ENCODE results near the gene ACSS1.

The ACSS1 gene

GRCh38 chr20:25058847-25059810 lies 1.2 kb upstream of the ACSS1 start:
- no peak for DNase-seq

GRCh38 chr20:25057234-25058050 lies 497 bp downstream of the ACSS1 start:
- DNase-seq, result peak; percentile 75

- no peak for DNase-seq
Measured at GRCh38 chr20:25056690-25057233, 1.2 kb downstream of the ACSS1 start.

- DNase-seq, result no peak
Measured at GRCh38 chr20:25055711-25056495, 2.0 kb downstream of the ACSS1 start.

- no peak for DNase-seq
Measured at GRCh38 chr20:25054995-25055629, 2.8 kb downstream of the ACSS1 start.

- no peak for DNase-seq
Measured at GRCh38 chr20:25054096-25054820, 3.7 kb downstream of the ACSS1 start.

GRCh38 chr20:25053255-25054031 lies 4.5 kb downstream of the ACSS1 start:
- DNase-seq, result no peak

GRCh38 chr20:25052255-25053194 lies 5.4 kb downstream of the ACSS1 start:
- DNase-seq, result no peak

- DNase-seq, result no peak
Measured at GRCh38 chr20:25051386-25052155, 6.4 kb downstream of the ACSS1 start.

GRCh38 chr20:25050501-25051350 lies 7.2 kb downstream of the ACSS1 start:
- no peak for DNase-seq

GRCh38 chr20:25050082-25050481 lies 7.9 kb downstream of the ACSS1 start:
- no peak for DNase-seq

- no peak for DNase-seq
Measured at GRCh38 chr20:25049261-25050060, 8.5 kb downstream of the ACSS1 start.

GRCh38 chr20:25048519-25048952 lies 9.4 kb downstream of the ACSS1 start:
- DNase-seq, result no peak

- DNase-seq, result no peak
Measured at GRCh38 chr20:25047766-25048165, 10.2 kb downstream of the ACSS1 start.

GRCh38 chr20:25046736-25047666 lies 10.9 kb downstream of the ACSS1 start:
- no peak for DNase-seq

Data from RPMI8226 (cell line).